GM12878 (cell line): ENCODE results near the gene ARHGEF7. TPM values are rescaled to one million over a fixed set of nuclear protein-coding genes. Genes with fewer than 3 reads are reported as not detected.

ENCODE experiments used
- ATAC-seq: fragments of 200-7000 bp; cut with Tn5 transposase; 3 replicates; pipeline ENCODE4 v1.9.1; 2020; ENCODE audit warnings: mild to moderate bottlenecking, moderate library complexity
- BruUV-seq: library from RNA; stranded (reverse); fragments of 400-500 nt; replicated peaks from 2 replicates; lab custom pipeline; 2021; lab: Mats Ljungman, UMichigan
- CTCF ChIA-PET: fragments of 300-600 bp; sonication (Branson Sonifier 250); formaldehyde crosslinking; extraction: SDS; loops from one replicate; lab custom pipeline; 2021; ENCODE audit warnings: inconsistent platforms; lab: Yijun Ruan, JAX
- POLR2A ChIA-PET: fragments of 350-600 bp; formaldehyde crosslinking; extraction: SDS; loops from one replicate; lab custom pipeline; 2021; ENCODE audit warnings: inconsistent platforms; lab: Charles Lee
- RAD21 ChIA-PET: fragments of 300-600 bp; sonication (Branson Sonifier 250); formaldehyde crosslinking; loops from one replicate; lab custom pipeline; 2023; ENCODE audit warnings: antibody characterized with exemption; ENCODE audit not compliant: unreplicated experiment; lab: Charles Lee
- SMC1A ChIA-PET: fragments of 300-600 bp; sonication (Branson Sonifier 250); formaldehyde crosslinking; loops from one replicate; lab custom pipeline; 2023; ENCODE audit not compliant: unreplicated experiment, uncharacterized antibody; lab: Charles Lee
- DNase-seq: peaks from one replicate; pipeline ENCODE4 v3.0.0-alpha.2; 2011; ENCODE audit warnings: low read depth, low spot score
- FAIRE-seq: peaks from 3 replicates; lab custom pipeline; 2011; peaks lifted over from hg19 to GRCh38; lab: Jason Lieb, UNC
- H2AFZ ChIP-seq: 2 replicates; pipeline ENCODE4 v1.6.0; 2011; ENCODE audit warnings: low read depth, low read length, control low read depth; ENCODE audit not compliant: control insufficient read depth
- H3K27ac ChIP-seq: 2 replicates; pipeline ENCODE4 v1.5.1; 2011; ENCODE audit warnings: control low read depth; ENCODE audit not compliant: control insufficient read depth, insufficient read depth
- H3K27me3 ChIP-seq, 2 experiments: replicated peaks in 1 of 2; 2 replicates each; pipeline versions ENCODE4 v1.6.0 to v1.6.1; 2011; ENCODE audit warnings: low read length in 1 of 2; ENCODE audit not compliant: control insufficient read depth in 2 of 2, insufficient read depth in 2 of 2
- H3K36me3 ChIP-seq, 2 experiments: 2 replicates each; pipeline ENCODE4 v1.5.1; 2011; ENCODE audit warnings: low read length in 1 of 2; ENCODE audit not compliant: control insufficient read depth in 2 of 2, insufficient read depth in 2 of 2
- H3K4me1 ChIP-seq: 2 replicates; pipeline ENCODE4 v1.6.1; 2011; ENCODE audit warnings: mild to moderate bottlenecking, low read length, moderate library complexity, mixed read lengths; ENCODE audit not compliant: control insufficient read depth, insufficient read depth
- H3K4me2 ChIP-seq: 2 replicates; pipeline ENCODE4 v1.6.0; 2011; ENCODE audit warnings: control low read depth; ENCODE audit not compliant: control insufficient read depth, insufficient read depth
- H3K4me3 ChIP-seq: fragments of 200-600 bp; sonication (generic); 2 replicates; pipeline ENCODE4 v1.5.1; 2016
- H3K79me2 ChIP-seq: 2 replicates; pipeline ENCODE4 v1.6.0; 2011; ENCODE audit warnings: low read length; ENCODE audit not compliant: control insufficient read depth, insufficient read depth
- H3K9ac ChIP-seq: 2 replicates; pipeline ENCODE4 v1.8.0; 2011; ENCODE audit warnings: low read length, control low read depth, mixed read lengths; ENCODE audit not compliant: control insufficient read depth, insufficient read depth
- H3K9me3 ChIP-seq: replicated peaks from 3 replicates; pipeline ENCODE4 v1.5.1; 2011; ENCODE audit warnings: mild to moderate bottlenecking, low read length; ENCODE audit not compliant: control insufficient read depth, insufficient read depth
- H4K20me1 ChIP-seq: 2 replicates; pipeline ENCODE4 v1.6.0; 2011; ENCODE audit not compliant: control insufficient read depth, insufficient read depth
- MTA3 ChIP-seq: IDR thresholded peaks from 2 replicates; pipeline ENCODE4 v1.6.1; 2012; ENCODE audit warnings: low read length, inconsistent platforms, borderline replicate concordance
- RAD21 ChIP-seq: IDR thresholded peaks from 2 replicates; pipeline ENCODE4 v1.6.1; 2011; ENCODE audit warnings: mild to moderate bottlenecking, low read depth, low read length, moderate library complexity; ENCODE audit not compliant: insufficient read depth
- ZNF24 ChIP-seq: fragments of 450-650 bp; IDR thresholded peaks from 2 replicates; pipeline ENCODE4 v1.6.1; 2017; ENCODE audit warnings: antibody characterized with exemption, mild to moderate bottlenecking
- WGBS: methylation state at CpG from one replicate; pipeline ENCODE4 v1.1.6; 2016; ENCODE audit warnings: low lambda C conversion rate; ENCODE audit not compliant: insufficient replicate concordance, insufficient coverage; ENCODE audit errors: missing lambda C conversion rate; 5-methylcytosine and 5-hydroxymethylcytosine counted together
- in situ Hi-C: fragments of 300-500 bp; cut with MboI; formaldehyde crosslinking; loops from 9 replicates; pipeline ENCODE4 v1.14.3; 2018; ENCODE audit warnings: mixed read lengths
- intact Hi-C: fragments of 100-400 bp; cut with micrococcal nuclease; formaldehyde crosslinking; loops from one replicate; pipeline ENCODE4 v1.14.2; 2022; ENCODE audit not compliant: unreplicated experiment
- polyA plus RNA-seq, 11 experiments: library from polyadenylated mRNA; depleted of rRNA in 4 of 11; unstranded in 6 of 11; stranded (reverse) in 5 of 11; fragments of >200 nt; fragmentation: Nextera tagmentation in 4 of 11; fragmentation: Illumina TruSeq in 1 of 11; extraction: Ambion mirVana in 4 of 11; extraction: Trizol in 1 of 11; gene quantifications; 1 replicate in 1 of 11; 2 replicates in 10 of 11; pipeline versions ENCODE4 v1.2.1 to v1.2.3, GENCODE V29; 2011 to 2016; ENCODE audit warnings: inconsistent platforms in 2 of 11, missing spikeins in 2 of 11, low read depth in 1 of 11
- total RNA-seq, 4 experiments: library from RNA; depleted of rRNA in 3 of 4; stranded (reverse); fragments of >200 nt in 3 of 4; fragmentation: Illumina TruSeq in 1 of 4; extraction: Trizol in 1 of 4; gene quantifications; 2 replicates each; pipeline versions ENCODE4 v1.2.1 to v1.2.3, GENCODE V29; 2013 to 2021
- TF ChIP-seq, protein P1 (sequence below): IDR thresholded peaks from 2 replicates; pipeline ENCODE4 v1.6.1; 2012; ENCODE audit warnings: mild to moderate bottlenecking, low read depth, low read length
- TF ChIP-seq, protein P2 (sequence below): fragments of 450-650 bp; formaldehyde crosslinking; IDR thresholded peaks from 2 replicates; pipeline ENCODE4 v1.5.0; 2022; ENCODE audit warnings: mild to moderate bottlenecking, missing genetic modification characterization
- TF ChIP-seq, protein P3 (sequence below): IDR thresholded peaks from 2 replicates; pipeline ENCODE4 v1.6.1; 2012; ENCODE audit warnings: low read depth, low read length, improper control_type of control experiment
- TF ChIP-seq, protein P4 (sequence below): fragments of 450-650 bp; IDR thresholded peaks from 2 replicates; pipeline ENCODE4 v1.6.1; 2016; ENCODE audit warnings: mild to moderate bottlenecking

ARHGEF7 gene
- total and polyA plus RNA-seq, 10 of the 15 experiments (the other 5 are each of a cell fraction or from before 2014, with no cell fraction given): 4.7 to 65.5 (median 36.6) TPM

DNA sequence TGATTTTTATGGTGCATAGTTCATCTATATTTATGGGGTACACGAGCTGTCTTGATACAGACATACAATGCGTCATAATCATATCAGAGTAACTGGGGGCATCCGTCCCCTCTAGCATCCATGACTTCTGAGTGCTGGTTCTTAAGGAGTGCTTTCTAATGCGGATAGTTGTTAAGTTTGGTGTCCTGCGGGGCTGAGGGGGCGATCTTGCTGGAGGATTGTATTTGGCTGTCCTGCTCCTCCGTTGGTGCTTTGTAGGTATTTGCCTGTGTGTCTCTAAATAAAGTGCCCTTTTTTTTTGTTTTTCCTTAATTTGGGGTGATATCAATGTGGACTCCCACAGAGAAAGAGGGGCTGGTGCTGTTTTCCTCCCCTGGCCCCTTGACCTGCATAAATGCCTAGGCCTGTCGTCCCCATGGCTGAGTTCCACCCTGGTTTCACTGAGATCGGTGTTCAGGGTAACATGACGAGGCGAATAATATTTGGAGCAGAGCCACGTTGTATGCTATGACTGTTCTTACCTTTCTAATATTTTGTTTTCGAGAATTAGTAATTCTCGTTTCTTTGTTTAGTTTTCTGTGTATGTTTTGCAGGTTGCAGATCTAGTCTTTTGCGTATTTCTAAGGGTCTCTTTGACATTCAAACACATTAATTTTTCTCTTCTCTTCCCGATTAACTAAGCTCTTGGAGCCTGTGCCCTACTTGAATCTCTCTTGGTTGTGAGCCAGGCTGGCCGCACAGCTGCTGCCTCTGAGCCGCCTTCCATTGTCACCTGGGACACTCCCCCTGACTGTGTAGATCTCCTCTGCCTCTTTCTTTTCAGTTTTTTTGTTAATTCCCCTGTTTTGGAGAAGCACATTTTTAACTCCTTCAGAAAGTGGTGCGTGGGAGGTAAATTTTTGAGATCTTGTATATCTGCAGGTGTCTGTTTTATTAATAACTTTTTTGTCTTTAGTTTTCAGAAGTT, 100.3 kb downstream of the ARHGEF7 start:
- TF ChIP-seq, protein P1, sequence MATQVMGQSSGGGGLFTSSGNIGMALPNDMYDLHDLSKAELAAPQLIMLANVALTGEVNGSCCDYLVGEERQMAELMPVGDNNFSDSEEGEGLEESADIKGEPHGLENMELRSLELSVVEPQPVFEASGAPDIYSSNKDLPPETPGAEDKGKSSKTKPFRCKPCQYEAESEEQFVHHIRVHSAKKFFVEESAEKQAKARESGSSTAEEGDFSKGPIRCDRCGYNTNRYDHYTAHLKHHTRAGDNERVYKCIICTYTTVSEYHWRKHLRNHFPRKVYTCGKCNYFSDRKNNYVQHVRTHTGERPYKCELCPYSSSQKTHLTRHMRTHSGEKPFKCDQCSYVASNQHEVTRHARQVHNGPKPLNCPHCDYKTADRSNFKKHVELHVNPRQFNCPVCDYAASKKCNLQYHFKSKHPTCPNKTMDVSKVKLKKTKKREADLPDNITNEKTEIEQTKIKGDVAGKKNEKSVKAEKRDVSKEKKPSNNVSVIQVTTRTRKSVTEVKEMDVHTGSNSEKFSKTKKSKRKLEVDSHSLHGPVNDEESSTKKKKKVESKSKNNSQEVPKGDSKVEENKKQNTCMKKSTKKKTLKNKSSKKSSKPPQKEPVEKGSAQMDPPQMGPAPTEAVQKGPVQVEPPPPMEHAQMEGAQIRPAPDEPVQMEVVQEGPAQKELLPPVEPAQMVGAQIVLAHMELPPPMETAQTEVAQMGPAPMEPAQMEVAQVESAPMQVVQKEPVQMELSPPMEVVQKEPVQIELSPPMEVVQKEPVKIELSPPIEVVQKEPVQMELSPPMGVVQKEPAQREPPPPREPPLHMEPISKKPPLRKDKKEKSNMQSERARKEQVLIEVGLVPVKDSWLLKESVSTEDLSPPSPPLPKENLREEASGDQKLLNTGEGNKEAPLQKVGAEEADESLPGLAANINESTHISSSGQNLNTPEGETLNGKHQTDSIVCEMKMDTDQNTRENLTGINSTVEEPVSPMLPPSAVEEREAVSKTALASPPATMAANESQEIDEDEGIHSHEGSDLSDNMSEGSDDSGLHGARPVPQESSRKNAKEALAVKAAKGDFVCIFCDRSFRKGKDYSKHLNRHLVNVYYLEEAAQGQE: no peak
- TF ChIP-seq RAD21: no peak
- TF ChIP-seq ZNF24: no peak
- TF ChIP-seq, protein P2, sequence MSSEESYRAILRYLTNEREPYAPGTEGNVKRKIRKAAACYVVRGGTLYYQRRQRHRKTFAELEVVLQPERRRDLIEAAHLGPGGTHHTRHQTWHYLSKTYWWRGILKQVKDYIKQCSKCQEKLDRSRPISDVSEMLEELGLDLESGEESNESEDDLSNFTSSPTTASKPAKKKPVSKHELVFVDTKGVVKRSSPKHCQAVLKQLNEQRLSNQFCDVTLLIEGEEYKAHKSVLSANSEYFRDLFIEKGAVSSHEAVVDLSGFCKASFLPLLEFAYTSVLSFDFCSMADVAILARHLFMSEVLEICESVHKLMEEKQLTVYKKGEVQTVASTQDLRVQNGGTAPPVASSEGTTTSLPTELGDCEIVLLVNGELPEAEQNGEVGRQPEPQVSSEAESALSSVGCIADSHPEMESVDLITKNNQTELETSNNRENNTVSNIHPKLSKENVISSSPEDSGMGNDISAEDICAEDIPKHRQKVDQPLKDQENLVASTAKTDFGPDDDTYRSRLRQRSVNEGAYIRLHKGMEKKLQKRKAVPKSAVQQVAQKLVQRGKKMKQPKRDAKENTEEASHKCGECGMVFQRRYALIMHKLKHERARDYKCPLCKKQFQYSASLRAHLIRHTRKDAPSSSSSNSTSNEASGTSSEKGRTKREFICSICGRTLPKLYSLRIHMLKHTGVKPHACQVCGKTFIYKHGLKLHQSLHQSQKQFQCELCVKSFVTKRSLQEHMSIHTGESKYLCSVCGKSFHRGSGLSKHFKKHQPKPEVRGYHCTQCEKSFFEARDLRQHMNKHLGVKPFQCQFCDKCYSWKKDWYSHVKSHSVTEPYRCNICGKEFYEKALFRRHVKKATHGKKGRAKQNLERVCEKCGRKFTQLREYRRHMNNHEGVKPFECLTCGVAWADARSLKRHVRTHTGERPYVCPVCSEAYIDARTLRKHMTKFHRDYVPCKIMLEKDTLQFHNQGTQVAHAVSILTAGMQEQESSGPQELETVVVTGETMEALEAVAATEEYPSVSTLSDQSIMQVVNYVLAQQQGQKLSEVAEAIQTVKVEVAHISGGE (CRISPR knock-in tag): no peak
- TF ChIP-seq, protein P3, sequence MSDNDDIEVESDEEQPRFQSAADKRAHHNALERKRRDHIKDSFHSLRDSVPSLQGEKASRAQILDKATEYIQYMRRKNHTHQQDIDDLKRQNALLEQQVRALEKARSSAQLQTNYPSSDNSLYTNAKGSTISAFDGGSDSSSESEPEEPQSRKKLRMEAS: no peak
- TF ChIP-seq, protein P4, sequence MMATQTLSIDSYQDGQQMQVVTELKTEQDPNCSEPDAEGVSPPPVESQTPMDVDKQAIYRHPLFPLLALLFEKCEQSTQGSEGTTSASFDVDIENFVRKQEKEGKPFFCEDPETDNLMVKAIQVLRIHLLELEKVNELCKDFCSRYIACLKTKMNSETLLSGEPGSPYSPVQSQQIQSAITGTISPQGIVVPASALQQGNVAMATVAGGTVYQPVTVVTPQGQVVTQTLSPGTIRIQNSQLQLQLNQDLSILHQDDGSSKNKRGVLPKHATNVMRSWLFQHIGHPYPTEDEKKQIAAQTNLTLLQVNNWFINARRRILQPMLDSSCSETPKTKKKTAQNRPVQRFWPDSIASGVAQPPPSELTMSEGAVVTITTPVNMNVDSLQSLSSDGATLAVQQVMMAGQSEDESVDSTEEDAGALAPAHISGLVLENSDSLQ: no peak
- no peak for TF ChIP-seq MTA3
- H3K9me3 ChIP-seq: no peaks in the 10 kb centered on the region
- H3K4me3 ChIP-seq: no peak overlapping the region
- ChIA-PET CTCF (interaction anchor here (0.7 to 8.5 kb wide), 16 partner anchors 10 to 148 kb away, joined by 3 to 99 read pairs (median 4); no protein-coding TSS in a partner anchor), SMC1A (interaction anchor here (0.7 to 5.1 kb wide), 17 partner anchors 8 to 271 kb away, joined by 3 to 45 read pairs (median 3); no protein-coding TSS in a partner anchor), POLR2A (interaction anchor here (0.8 kb wide), 1 partner anchor 15 kb away, joined by 3 read pairs; no protein-coding TSS in a partner anchor), RAD21 (interaction anchor here (0.6 to 5.6 kb wide), 9 partner anchors 11 to 150 kb away, joined by 3 to 43 read pairs (median 3); no protein-coding TSS in a partner anchor)
- H3K36me3 ChIP-seq: peaks cover 14 to 15% of the 10 kb centered on the region in 2 experiments
- 87% methylated on average over 19 of the region's 19 CpGs for WGBS
- ATAC-seq (no peak), DNase-seq (no peak), FAIRE-seq (no peak)
- H2AFZ ChIP-seq: no peak overlapping the region
- H3K27ac ChIP-seq: no peak overlapping the region
- H3K4me1 ChIP-seq: peaks cover 7% of the 10 kb centered on the region
- H3K79me2 ChIP-seq: peaks cover 55% of the 10 kb centered on the region
- no TSS peak for BruUV-seq
- no peak overlapping the region for H3K9ac ChIP-seq
- intact Hi-C loops: no loop called here
- peaks cover 9% of the 10 kb centered on the region for H4K20me1 ChIP-seq
- in situ Hi-C loops: no loop called here
- H3K4me2 ChIP-seq: no peak overlapping the region
- H3K27me3 ChIP-seq: no peaks in the 10 kb centered on the region
